Measurements from ENCODE around the gene FAAP24. TPM values are rescaled to one million over a fixed set of nuclear protein-coding genes. Genes with fewer than 3 reads are reported as not detected.
"Not testable (repeated sequence)": the region's sequence is repeated elsewhere in the genome, so short reads cannot be mapped to it uniquely, and the experiment has no call there.

The FAAP24 gene
- polyA plus RNA-seq, 12 donors, result 0.93 to 3.4 (median 1.6) TPM; not detected in 2

GRCh38 chr19:32997716-32998355 is 25.8 kb downstream of the FAAP24 start:
- DNase-seq, result no peak

- no peak for DNase-seq
These were observed 26.7 kb downstream of the FAAP24 start for GRCh38 chr19:32998722-32999121.

- DNase-seq, result no peak
These were observed 28.5 kb downstream of the FAAP24 start for GRCh38 chr19:33000510-33000909.

- DNase-seq, result no peak
These were observed 28.9 kb downstream of the FAAP24 start for GRCh38 chr19:33000910-33001309.

- not testable (repeated sequence) for DNase-seq
These were observed 30.3 kb downstream of the FAAP24 start for GRCh38 chr19:33002126-33002865.

- DNase-seq, result not testable (repeated sequence)
These were observed 31.5 kb downstream of the FAAP24 start for GRCh38 chr19:33003424-33004024.

- no peak for DNase-seq
These were observed 33.4 kb downstream of the FAAP24 start for GRCh38 chr19:33005440-33005839.

GRCh38 chr19:33008738-33009137 is 36.7 kb downstream of the FAAP24 start:
- DNase-seq, result no peak

- DNase-seq, result not testable (repeated sequence)
These were observed 38.8 kb downstream of the FAAP24 start for GRCh38 chr19:33010891-33011290.

GRCh38 chr19:33022472-33023116 is 50.6 kb downstream of the FAAP24 start:
- no peak for DNase-seq

- no peak for DNase-seq
These were observed 52.4 kb downstream of the FAAP24 start for GRCh38 chr19:33024398-33024797.

- DNase-seq, result not testable (repeated sequence)
These were observed 53.6 kb downstream of the FAAP24 start for GRCh38 chr19:33025468-33026238.

GRCh38 chr19:33026602-33027001 is 54.6 kb downstream of the FAAP24 start:
- not testable (repeated sequence) for DNase-seq

Other genes starting within 250 kb of the FAAP24 start
- under 1 TPM in 10 of 12 donors, not detected in 2; 0.22 to 0.84 (median 0.52) TPM for gene SLC7A9, start 102.5 kb upstream of the FAAP24 start, polyA plus RNA-seq (ENCODE audit: insufficient read length in 12 of 12)
- gene CEP89, start 284 bp upstream of the FAAP24 start, polyA plus RNA-seq (ENCODE audit: insufficient read length in 12 of 12), result 10 to 100 TPM in 11 of 12 donors, not detected in 1; 16.9 to 31.0 (median 18.8) TPM
- gene RHPN2, start 92.6 kb downstream of the FAAP24 start, polyA plus RNA-seq (ENCODE audit: insufficient read length in 12 of 12), result 10 to 100 TPM in 1 of 12 donors, 1 to 10 TPM in 10, not detected in 1; 1.2 to 16.5 (median 1.9) TPM
- 10 to 100 TPM in 3 of 12 donors, 1 to 10 TPM in 8, not detected in 1; 6.5 to 12.2 (median 8.2) TPM for gene GPATCH1, start 108.9 kb downstream of the FAAP24 start, polyA plus RNA-seq (ENCODE audit: insufficient read length in 12 of 12)
- 1 to 10 TPM in 3 of 12 donors, under 1 TPM in 7, not detected in 2; 0.34 to 1.2 (median 0.86) TPM for gene WDR88, start 159.9 kb downstream of the FAAP24 start, polyA plus RNA-seq (ENCODE audit: insufficient read length in 12 of 12)
- gene LRP3, start 222.1 kb downstream of the FAAP24 start, polyA plus RNA-seq (ENCODE audit: insufficient read length in 12 of 12), result 10 to 100 TPM in 11 of 12 donors, not detected in 1; 15.8 to 45.8 (median 20.7) TPM

Measured in muscle of arm (tissue), 12 donors.